Endothelial cell of umbilical vein (primary cell): Measurements from ENCODE around the gene TSSC4. TPM values are rescaled to one million over a fixed set of nuclear protein-coding genes. Genes with fewer than 3 reads are reported as not detected.

Experiments
- BruUV-seq: library from RNA; stranded (reverse); fragments of 400-500 nt; replicated peaks from 2 replicates; lab custom pipeline; 2021; lab: Mats Ljungman, UMichigan
- CTCF ChIA-PET: fragments of 300-600, 350-600 bp; sonication (Branson Sonifier 250); formaldehyde crosslinking; loops from one replicate; lab custom pipeline; 2021; ENCODE audit warnings: antibody characterized with exemption, inconsistent platforms; lab: Charles Lee
- POLR2A ChIA-PET: fragments of 300-600, 350-600 bp; sonication (Branson Sonifier 250); formaldehyde crosslinking; loops from one replicate; lab custom pipeline; 2021; ENCODE audit warnings: antibody characterized with exemption, inconsistent platforms; lab: Charles Lee
- DNase-seq: peaks from one replicate; pipeline ENCODE4 v3.0.0-alpha.2; 2011; ENCODE audit warnings: low read depth, low spot score
- FAIRE-seq: peaks from 2 replicates; lab custom pipeline; 2011; peaks lifted over from hg19 to GRCh38; lab: Jason Lieb, UNC
- H2AFZ ChIP-seq: 2 replicates; pipeline ENCODE4 v1.6.0; 2012; ENCODE audit warnings: low read depth, low read length, control low read depth, inconsistent platforms
- H3K27ac ChIP-seq: 2 replicates; pipeline ENCODE4 v1.5.1; 2011; ENCODE audit warnings: low read depth, mild to moderate bottlenecking, control low read depth, low read length, moderate library complexity; ENCODE audit not compliant: insufficient read depth
- H3K27me3 ChIP-seq, 2 experiments: 2 replicates each; pipeline versions ENCODE4 v1.6.0 to v1.6.1; 2011; ENCODE audit warnings: low read length in 2 of 2, mixed read lengths in 1 of 2; ENCODE audit not compliant: control insufficient read depth in 2 of 2, insufficient read depth in 2 of 2
- H3K36me3 ChIP-seq, 2 experiments: 2 replicates in 1 of 2; 3 replicates in 1 of 2; pipeline ENCODE4 v1.5.1; 2011; ENCODE audit warnings: low read length in 2 of 2, mild to moderate bottlenecking in 1 of 2, moderate library complexity in 1 of 2; ENCODE audit not compliant: control insufficient read depth in 2 of 2, insufficient read depth in 2 of 2; ENCODE audit errors: extremely low read depth in 1 of 2
- H3K4me1 ChIP-seq: 3 replicates; pipeline ENCODE4 v1.5.1; 2011; ENCODE audit warnings: mild to moderate bottlenecking, low read length; ENCODE audit not compliant: control insufficient read depth, insufficient read depth; ENCODE audit errors: extremely low read depth
- H3K4me2 ChIP-seq: 2 replicates; pipeline ENCODE4 v1.6.1; 2011; ENCODE audit warnings: low read length, control low read depth, mixed read lengths; ENCODE audit not compliant: insufficient read depth
- H3K4me3 ChIP-seq, 3 experiments: fragments of 200-600 bp in 1 of 3; sonication (generic), shearing (Covaris generic) in 1 of 3; replicated peaks in 1 of 3; 2 replicates each; pipeline ENCODE4 v1.5.1; 2011 to 2016; ENCODE audit warnings: control low read depth in 3 of 3, low read length in 3 of 3, mild to moderate bottlenecking in 2 of 3, inconsistent platforms in 1 of 3, low read depth in 1 of 3, moderate library complexity in 1 of 3; ENCODE audit not compliant: insufficient read depth in 1 of 3
- H3K79me2 ChIP-seq: 2 replicates; pipeline ENCODE4 v1.6.0; 2012; ENCODE audit warnings: low read length, inconsistent platforms; ENCODE audit not compliant: control insufficient read depth, insufficient read depth
- H3K9ac ChIP-seq: replicated peaks from 2 replicates; pipeline ENCODE3; 2011; ENCODE audit warnings: low read length, control low read depth; ENCODE audit not compliant: insufficient read depth; ENCODE audit errors: extremely low read depth
- H3K9me1 ChIP-seq: replicated peaks from 3 replicates; pipeline ENCODE4 v1.6.0; 2011; ENCODE audit warnings: mild to moderate bottlenecking, low read length; ENCODE audit not compliant: control insufficient read depth, insufficient read depth; ENCODE audit errors: extremely low read depth
- H3K9me3 ChIP-seq: replicated peaks from 2 replicates; pipeline ENCODE4 v1.5.1; 2012; ENCODE audit warnings: low read length, inconsistent platforms; ENCODE audit not compliant: control insufficient read depth, insufficient read depth
- H4K20me1 ChIP-seq: replicated peaks from 2 replicates; pipeline ENCODE3; 2011; ENCODE audit warnings: mild to moderate bottlenecking, low read length; ENCODE audit not compliant: control insufficient read depth, insufficient read depth; ENCODE audit errors: extremely low read depth
- EZH2 ChIP-seq: IDR thresholded peaks from 2 replicates; pipeline ENCODE4 v1.6.1; 2012; ENCODE audit warnings: borderline replicate concordance, low read depth, mild to moderate bottlenecking, moderate library complexity, low read length, inconsistent platforms; ENCODE audit not compliant: severe bottlenecking
- FOS ChIP-seq: IDR thresholded peaks from 2 replicates; pipeline ENCODE4 v1.6.1; 2011; ENCODE audit warnings: mild to moderate bottlenecking, low read length, moderate library complexity, borderline replicate concordance; ENCODE audit not compliant: insufficient read depth
- GATA2 ChIP-seq: IDR thresholded peaks from 2 replicates; pipeline ENCODE4 v1.7.0; 2011; ENCODE audit warnings: low read depth, mild to moderate bottlenecking, moderate library complexity, mixed read lengths, low read length; ENCODE audit not compliant: insufficient read length, insufficient read depth
- JUN ChIP-seq: IDR thresholded peaks from 2 replicates; pipeline ENCODE4 v1.6.1; 2011; ENCODE audit warnings: borderline replicate concordance, low read depth; ENCODE audit not compliant: insufficient read length, insufficient read depth
- MYC ChIP-seq: IDR thresholded peaks from one replicate; pipeline ENCODE4 v1.6.1; 2011; ENCODE audit warnings: mild to moderate bottlenecking, low read depth, low read length
- POLR2A ChIP-seq: IDR thresholded peaks from 2 replicates; pipeline ENCODE4 v1.6.1; 2012; ENCODE audit warnings: low read depth, mild to moderate bottlenecking, control low read depth, low read length
- POLR2AphosphoS5 ChIP-seq: IDR thresholded peaks from 2 replicates; pipeline ENCODE4 v1.6.1; 2012; ENCODE audit warnings: low read depth, mild to moderate bottlenecking, control low read depth, low read length, moderate library complexity; ENCODE audit not compliant: insufficient read depth
- dilution Hi-C: fragments of 300-500 bp; cut with MboI; formaldehyde crosslinking; loops from one replicate; pipeline ENCODE4 v1.15.0; 2019; ENCODE audit warnings: low sequenced_read_pairs; ENCODE audit not compliant: extremely low pct_ligation_motif_present
- intact Hi-C: fragments of 100-400 bp; cut with micrococcal nuclease; formaldehyde crosslinking; loops from one replicate; pipeline ENCODE4 v1.10.0; 2022
- polyA plus RNA-seq, 4 experiments: library from polyadenylated mRNA; depleted of rRNA in 3 of 4; stranded (reverse) in 3 of 4; unstranded in 1 of 4; fragments of >200 nt; gene quantifications; 2 replicates each; pipeline versions ENCODE4 v1.2.1 to v1.2.3, GENCODE V29; 2011 to 2012; ENCODE audit warnings: missing spikeins in 1 of 4
- total RNA-seq: library from RNA; stranded (reverse); gene quantifications from 2 replicates; pipeline ENCODE4 v1.2.3, GENCODE V29; 2021
- TF ChIP-seq, protein P1 (sequence below), 2 donors: IDR thresholded peaks; 1 replicate in 1 of 2; 2 replicates in 1 of 2; pipeline ENCODE4 v1.5.1; 2011; ENCODE audit warnings: low read length in 2 of 2, mild to moderate bottlenecking in 2 of 2, moderate library complexity in 2 of 2, control low read depth in 1 of 2, inconsistent platforms in 1 of 2, low read depth in 1 of 2; ENCODE audit not compliant: insufficient read depth in 1 of 2; ENCODE audit errors: extremely low read depth in 1 of 2
- TF ChIP-seq, protein P2 (sequence below): IDR thresholded peaks from 2 replicates; pipeline ENCODE4 v1.6.1; 2011; ENCODE audit not compliant: insufficient read depth, insufficient read length

TSSC4 gene
- total and polyA plus RNA-seq, 2 donors (not counting 3 experiments of a cell fraction or from before 2014, with no cell fraction given) = 42.7 to 59.6 TPM

DNA sequence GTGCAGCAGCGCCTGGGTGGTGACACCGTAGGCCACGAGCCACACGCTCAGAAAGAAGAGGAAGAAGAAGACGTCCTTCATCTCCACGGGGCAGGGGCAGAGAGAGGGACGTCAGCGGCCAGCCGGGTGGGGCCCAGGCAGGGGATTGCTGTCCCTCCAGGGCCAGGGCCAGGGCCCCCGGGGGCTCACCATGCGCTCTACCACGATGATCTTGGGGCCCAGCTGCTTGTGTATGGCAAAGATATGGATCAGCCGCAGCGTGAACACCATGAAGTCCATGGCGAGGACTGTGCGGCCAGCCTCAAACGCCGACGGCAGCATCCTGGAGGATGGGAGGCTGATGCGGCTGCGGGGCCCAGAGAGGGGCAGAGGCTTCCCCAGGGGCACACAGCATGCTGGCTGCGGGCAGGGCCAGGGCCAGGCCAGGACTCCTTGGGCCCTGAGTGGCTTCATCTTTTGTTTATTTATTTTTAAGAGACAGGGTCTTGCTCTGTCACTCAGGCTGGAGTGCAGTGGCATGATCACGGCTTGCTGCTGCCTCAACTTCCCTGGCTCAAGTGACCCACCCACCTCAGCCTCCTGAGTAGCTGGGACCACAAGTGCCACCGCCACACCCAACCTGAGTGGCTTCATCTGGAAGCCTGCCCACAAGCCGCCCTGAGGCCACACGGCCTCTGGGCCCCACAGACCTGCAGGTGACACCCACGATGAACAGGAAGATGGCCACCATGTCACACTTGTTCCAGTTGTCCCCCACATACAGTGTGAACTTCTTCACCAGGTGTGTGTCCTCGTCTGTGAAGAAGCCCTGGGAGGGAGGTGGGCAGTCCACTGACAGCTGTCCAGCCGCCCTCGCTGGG, 11.1 kb downstream of the TSSC4 start:
- H3K9me1 ChIP-seq = no peaks in the 10 kb centered on the region
- H3K9ac ChIP-seq = no peak overlapping the region
- no peak overlapping the region for H2AFZ ChIP-seq
- no peak for FAIRE-seq
- TF ChIP-seq MYC (no peak), GATA2 (no peak), POLR2A (no peak), JUN (no peak), FOS (no peak), POLR2AphosphoS5 (no peak), EZH2 (no peak)
- TF ChIP-seq, protein P1, sequence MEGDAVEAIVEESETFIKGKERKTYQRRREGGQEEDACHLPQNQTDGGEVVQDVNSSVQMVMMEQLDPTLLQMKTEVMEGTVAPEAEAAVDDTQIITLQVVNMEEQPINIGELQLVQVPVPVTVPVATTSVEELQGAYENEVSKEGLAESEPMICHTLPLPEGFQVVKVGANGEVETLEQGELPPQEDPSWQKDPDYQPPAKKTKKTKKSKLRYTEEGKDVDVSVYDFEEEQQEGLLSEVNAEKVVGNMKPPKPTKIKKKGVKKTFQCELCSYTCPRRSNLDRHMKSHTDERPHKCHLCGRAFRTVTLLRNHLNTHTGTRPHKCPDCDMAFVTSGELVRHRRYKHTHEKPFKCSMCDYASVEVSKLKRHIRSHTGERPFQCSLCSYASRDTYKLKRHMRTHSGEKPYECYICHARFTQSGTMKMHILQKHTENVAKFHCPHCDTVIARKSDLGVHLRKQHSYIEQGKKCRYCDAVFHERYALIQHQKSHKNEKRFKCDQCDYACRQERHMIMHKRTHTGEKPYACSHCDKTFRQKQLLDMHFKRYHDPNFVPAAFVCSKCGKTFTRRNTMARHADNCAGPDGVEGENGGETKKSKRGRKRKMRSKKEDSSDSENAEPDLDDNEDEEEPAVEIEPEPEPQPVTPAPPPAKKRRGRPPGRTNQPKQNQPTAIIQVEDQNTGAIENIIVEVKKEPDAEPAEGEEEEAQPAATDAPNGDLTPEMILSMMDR (IDR thresholded peaks at IDR 0.05; ENCODE audit: extremely low read depth in 1 of 2, insufficient read depth in 1 of 2, low read depth in 1 of 2, low read length in 2 of 2) = no peak
- TF ChIP-seq, protein P2, sequence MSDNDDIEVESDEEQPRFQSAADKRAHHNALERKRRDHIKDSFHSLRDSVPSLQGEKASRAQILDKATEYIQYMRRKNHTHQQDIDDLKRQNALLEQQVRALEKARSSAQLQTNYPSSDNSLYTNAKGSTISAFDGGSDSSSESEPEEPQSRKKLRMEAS = no peak
- dilution Hi-C loops = no loop called here
- H3K27me3 ChIP-seq = peaks cover 0 to 4% of the 10 kb centered on the region in 2 experiments
- H3K9me3 ChIP-seq = no peaks in the 10 kb centered on the region
- no TSS peak for BruUV-seq
- H3K36me3 ChIP-seq = no peaks in the 10 kb centered on the region
- H3K4me1 ChIP-seq = no peaks in the 10 kb centered on the region
- ChIA-PET POLR2A (no interaction called here), CTCF (interaction anchor here (1.0 to 2.5 kb wide), 2 partner anchors 11 to 107 kb away, joined by 3 to 9 read pairs; partner anchors contain the start of gene TSSC4)
- no peaks in the 10 kb centered on the region for H4K20me1 ChIP-seq
- H3K79me2 ChIP-seq = no peaks in the 10 kb centered on the region
- H3K27ac ChIP-seq = no peak overlapping the region
- no peak overlapping the region for H3K4me2 ChIP-seq
- intact Hi-C loops = no loop called here
- no peak overlapping the region for H3K4me3 ChIP-seq
- no peak for DNase-seq
